PFSK-1 (cell line): ENCODE results near the gene TOX2.

Experiments
- FOXP2 ChIP-seq: optimal IDR thresholded peaks from 2 replicates; pipeline ENCODE3; 2011; ENCODE audit warnings: borderline replicate concordance, control low read depth, inconsistent platforms; ENCODE audit not compliant: insufficient read depth; ENCODE audit errors: extremely low read length, extremely low read depth
- POLR2AphosphoS5 ChIP-seq: IDR thresholded peaks from 2 replicates; pipeline ENCODE4 v1.6.1; 2012; ENCODE audit warnings: low read depth, mild to moderate bottlenecking, control low read depth, low read length, moderate library complexity
- REST ChIP-seq, 2 experiments: IDR thresholded peaks; 2 replicates each; pipeline versions ENCODE4 v1.6.1 to v1.8.0; 2011 to 2012; ENCODE audit warnings: low read depth in 2 of 2, low read length in 2 of 2, control low read depth in 1 of 2, inconsistent platforms in 1 of 2, mild to moderate bottlenecking in 1 of 2, moderate library complexity in 1 of 2; ENCODE audit not compliant: insufficient read depth in 1 of 2
- SIN3A ChIP-seq: IDR thresholded peaks from 2 replicates; pipeline ENCODE4 v1.6.1; 2012; ENCODE audit warnings: mild to moderate bottlenecking, low read length, moderate library complexity, borderline replicate concordance; ENCODE audit not compliant: insufficient read depth
- TAF1 ChIP-seq: IDR thresholded peaks from 2 replicates; pipeline ENCODE4 v1.6.1; 2012; ENCODE audit warnings: low read length, control low read depth, borderline replicate concordance; ENCODE audit not compliant: insufficient read depth

TOX2 gene

GRCh38 chr20:44074252-44075151, 159.8 kb downstream of the TOX2 start:
- TF ChIP-seq POLR2AphosphoS5 (no peak), TAF1 (no peak), FOXP2 (no peak), REST (IDR thresholded peaks at IDR 0.05; ENCODE audit: insufficient read depth in 1 of 2, low read depth in 2 of 2, low read length in 2 of 2) (no peak), SIN3A (no peak)

- TF ChIP-seq TAF1: no peak
- TF ChIP-seq SIN3A: no peak
- TF ChIP-seq FOXP2: no peak
- TF ChIP-seq REST (IDR thresholded peaks at IDR 0.05; ENCODE audit: insufficient read depth in 1 of 2, low read depth in 2 of 2, low read length in 2 of 2): no peak
- no peak for TF ChIP-seq POLR2AphosphoS5
Observed at GRCh38 chr20:44075191-44075949, 160.7 kb downstream of the TOX2 start.

- no peak for TF ChIP-seq FOXP2
- no peak for TF ChIP-seq POLR2AphosphoS5
- TF ChIP-seq SIN3A: no peak
Observed at GRCh38 chr20:44075950-44076232, 161.2 kb downstream of the TOX2 start.

GRCh38 chr20:44079291-44079690, 164.6 kb downstream of the TOX2 start:
- TF ChIP-seq TAF1 (no peak), REST (IDR thresholded peaks at IDR 0.05; ENCODE audit: insufficient read depth in 1 of 2, low read depth in 2 of 2, low read length in 2 of 2) (no peak), POLR2AphosphoS5 (no peak), FOXP2 (no peak), SIN3A (no peak)

GRCh38 chr20:44080064-44080463, 165.4 kb downstream of the TOX2 start:
- TF ChIP-seq FOXP2: no peak

DNA sequence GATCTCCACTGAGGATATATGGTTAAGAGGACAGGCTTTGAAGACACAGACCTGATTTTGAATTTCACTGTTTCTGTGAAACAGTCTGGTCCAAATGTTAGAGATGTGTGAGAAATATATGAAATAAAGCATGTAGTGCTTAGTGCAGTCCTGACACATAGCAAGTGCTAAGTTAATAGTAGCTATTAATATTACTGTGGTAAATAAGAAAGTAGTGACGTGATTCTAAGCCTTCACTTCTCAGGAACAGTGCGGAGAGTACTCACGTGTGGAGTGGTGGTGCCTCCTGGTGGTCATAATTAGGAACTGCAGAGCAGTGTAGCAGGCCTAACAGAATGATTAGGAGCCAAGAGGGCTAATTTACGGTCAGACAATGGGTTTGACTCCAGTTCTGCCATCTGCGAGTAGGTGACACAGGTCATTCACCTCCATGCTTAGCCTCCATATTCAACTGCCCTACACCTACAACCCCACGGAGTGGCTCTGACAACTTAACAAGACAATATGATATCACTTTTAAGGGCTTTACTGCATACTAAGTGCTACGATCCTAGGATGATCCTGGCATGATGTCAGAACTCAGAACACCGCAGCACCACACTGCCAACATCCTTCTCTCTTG, 166.1 kb downstream of the TOX2 start:
- TF ChIP-seq SIN3A (no peak), FOXP2 (no peak)
